NCI-H1417 treated with DMSO at 0.1 percent for 48 hours (cell line): ENCODE measurements around the gene GSC2.

Experiments used
- DNase-seq: peaks from one replicate; lab custom pipeline; 2025; lab: John Stamatoyannopoulos, UW

The GSC2 gene

DNA sequence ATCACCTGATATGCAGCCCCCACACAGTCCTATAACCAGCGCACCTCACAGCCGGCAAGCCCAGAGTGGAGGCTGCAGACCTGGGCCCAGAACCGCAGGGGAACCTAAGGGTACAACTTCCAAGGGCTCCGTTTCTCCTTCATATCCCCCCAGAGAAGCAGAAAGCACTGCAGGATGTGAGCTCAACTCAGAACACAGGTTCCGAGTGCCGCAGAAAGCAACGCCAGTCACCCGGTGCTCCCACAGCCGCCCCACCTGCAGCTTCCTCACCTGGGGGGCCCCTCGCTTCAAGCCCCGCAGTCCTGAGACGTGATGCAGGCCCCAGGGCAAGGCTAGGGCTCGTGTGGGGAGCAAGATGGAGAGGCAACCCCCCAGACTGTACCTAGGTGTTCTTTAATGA is 16.5 kb downstream of the GSC2 start:
- no peak for DNase-seq

- DNase-seq, result no peak
Measured at GRCh38 chr22:19132693-19133400, 17.2 kb downstream of the GSC2 start.

DNA sequence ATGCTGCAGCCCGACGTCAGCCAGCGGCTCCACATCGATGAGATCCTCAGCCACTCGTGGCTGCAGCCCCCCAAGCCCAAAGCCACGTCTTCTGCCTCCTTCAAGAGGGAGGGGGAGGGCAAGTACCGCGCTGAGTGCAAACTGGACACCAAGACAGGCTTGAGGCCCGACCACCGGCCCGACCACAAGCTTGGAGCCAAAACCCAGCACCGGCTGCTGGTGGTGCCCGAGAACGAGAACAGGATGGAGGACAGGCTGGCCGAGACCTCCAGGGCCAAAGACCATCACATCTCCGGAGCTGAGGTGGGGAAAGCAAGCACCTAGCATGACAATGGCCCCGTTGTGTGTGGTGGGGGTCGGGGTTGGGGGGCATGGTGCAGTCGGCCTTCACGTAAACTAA is 17.9 kb downstream of the GSC2 start:
- no peak for DNase-seq

GRCh38 chr22:19131685-19132015 is 18.4 kb downstream of the GSC2 start:
- DNase-seq, result no peak

DNA sequence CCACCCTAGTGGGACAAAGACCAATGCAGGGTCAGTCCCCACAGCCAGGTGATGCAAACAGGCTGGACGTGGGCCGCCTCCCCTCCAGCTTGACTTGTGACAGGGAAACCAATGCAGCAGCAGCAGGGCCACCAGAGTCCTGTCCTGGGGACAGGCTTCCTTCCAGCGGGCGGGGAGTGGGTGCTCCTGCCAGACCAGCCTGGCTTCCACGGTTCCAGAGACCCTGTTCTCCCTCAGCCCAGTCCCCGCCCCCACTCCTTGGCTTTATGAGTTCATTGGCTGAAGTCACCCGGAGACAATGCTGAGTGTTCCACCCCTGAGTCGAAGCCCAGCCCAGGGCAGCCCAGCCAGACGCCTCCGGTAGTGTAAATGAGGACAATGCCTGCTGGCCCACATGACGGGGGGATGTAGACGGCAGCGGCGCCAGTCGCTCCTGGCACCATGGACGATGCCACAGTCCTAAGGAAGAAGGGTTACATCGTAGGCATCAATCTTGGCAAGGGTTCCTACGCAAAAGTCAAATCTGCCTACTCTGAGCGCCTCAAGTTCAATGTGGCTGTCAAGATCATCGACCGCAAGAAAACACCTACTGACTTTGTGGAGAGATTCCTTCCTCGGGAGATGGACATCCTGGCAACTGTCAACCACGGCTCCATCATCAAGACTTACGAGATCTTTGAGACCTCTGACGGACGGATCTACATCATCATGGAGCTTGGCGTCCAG is 19.0 kb downstream of the GSC2 start, which contains the start of gene TSSK2:
Gene TSSK2 (plus strand): TSS at position 350 of the 726 bp plus-strand sequence. CDS start 92 bp downstream, at position 442.
- DNase-seq, result no peak

DNA sequence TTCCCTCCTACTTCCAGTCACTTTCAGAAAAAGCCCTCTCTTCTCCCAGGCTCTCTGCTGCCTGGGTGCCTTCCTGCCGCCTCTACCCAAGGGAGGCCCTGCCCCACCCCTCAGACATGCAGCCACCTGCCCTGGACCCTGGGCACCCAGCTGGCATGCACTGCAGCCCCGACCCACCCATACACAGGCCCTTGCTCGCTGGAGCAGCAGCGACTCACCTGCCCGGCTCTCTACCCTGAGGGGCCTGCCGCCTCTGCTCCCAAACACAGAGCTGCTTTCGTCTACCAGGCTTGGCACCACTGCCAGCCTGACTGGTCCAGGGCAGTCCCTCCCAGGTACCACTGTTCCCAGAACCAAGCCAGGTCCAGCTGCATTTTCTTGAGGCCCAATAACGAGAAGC is 20.2 kb downstream of the GSC2 start:
- no peak for DNase-seq

GRCh38 chr22:19128946-19129727 is 21.0 kb downstream of the GSC2 start:
- no peak for DNase-seq

DNA sequence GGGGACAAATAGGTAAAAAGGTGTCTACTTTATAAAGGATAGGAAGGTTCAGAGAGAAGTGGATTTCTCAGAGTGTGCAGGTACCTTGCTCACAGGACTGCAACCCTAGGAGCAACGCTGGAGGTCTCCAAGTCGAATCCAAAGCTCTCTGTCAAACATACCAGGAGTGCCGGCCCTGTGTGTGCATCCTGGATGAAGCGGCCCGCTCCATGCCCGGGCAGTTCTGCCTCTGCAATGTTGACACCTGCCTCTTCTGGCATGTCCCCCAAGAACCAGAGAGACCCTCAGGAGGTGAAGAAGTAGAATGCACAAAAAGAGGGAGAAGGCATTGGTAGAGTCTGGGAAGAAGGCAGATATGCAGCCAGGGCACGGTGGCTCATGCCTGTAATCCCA is 22.1 kb downstream of the GSC2 start:
- DNase-seq, result no peak

- DNase-seq, result no peak
Measured at GRCh38 chr22:19127329-19128008, 22.6 kb downstream of the GSC2 start.

DNA sequence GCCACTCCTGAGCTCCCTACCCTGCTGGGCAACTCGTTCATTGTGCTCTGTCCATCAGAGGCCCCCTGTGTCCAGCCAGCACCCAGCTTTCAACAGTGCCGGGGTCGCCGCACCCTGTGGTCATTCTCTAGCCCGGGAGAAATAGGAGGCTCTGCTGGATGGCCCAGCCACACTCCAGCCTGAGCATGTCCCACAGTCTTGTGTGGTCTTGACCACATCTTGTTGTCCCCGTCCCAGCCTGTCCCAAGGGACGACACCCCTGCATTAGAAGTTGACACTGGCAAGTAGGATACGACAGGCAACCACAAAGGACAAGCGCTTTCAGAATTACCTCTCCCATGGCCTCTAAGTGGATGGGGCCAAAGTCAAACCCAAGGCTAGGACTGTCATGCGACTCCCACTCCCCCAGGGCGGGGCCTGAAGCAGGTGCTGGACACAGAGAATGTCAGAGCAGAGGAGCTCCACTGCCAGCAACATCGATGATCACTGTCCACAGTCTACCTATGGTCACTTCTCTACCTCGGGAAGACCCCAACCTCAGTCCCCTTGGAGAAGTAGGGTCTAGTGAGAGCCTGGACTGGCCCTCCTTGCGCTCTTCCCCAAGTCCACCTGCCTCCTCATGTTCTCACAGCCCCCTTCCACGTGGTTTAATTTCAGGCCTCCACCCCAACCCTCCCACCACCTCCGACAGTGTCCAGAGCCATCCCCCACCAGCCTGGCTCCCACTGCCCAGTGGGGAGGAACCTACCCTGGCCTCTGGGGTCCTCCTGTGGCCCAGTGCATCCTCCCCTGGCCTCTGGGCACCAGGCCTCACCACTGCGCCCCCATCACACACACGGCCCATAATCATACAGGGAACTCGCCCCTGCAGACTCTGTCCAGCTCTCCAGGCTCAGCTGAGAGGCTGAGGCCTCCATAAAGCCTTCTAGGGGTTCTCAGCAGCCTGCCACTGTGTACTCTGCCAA is 23.5 kb downstream of the GSC2 start:
- DNase-seq, result no peak

- no peak for DNase-seq
Measured at GRCh38 chr22:19125474-19126308, 24.4 kb downstream of the GSC2 start.

DNA sequence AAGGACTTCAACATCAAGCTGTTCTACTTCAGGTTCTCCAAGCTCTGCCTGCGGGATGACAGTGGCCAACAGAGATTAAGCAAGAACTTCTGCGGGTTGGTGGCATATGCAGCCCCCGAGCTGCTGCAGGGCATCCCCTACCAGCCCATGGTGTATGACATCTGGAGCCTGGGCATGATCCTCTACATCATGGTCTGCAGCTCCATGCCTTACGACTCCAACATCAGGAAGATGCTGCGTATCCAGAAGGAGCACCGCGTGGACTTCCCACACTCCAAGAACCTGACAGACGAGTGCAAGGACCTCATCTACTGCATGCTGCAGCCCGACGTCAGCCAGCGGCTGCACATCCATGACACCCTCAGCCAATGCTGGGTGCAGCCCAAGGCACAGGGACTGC is 25.1 kb downstream of the GSC2 start:
- DNase-seq, result no peak

DNA sequence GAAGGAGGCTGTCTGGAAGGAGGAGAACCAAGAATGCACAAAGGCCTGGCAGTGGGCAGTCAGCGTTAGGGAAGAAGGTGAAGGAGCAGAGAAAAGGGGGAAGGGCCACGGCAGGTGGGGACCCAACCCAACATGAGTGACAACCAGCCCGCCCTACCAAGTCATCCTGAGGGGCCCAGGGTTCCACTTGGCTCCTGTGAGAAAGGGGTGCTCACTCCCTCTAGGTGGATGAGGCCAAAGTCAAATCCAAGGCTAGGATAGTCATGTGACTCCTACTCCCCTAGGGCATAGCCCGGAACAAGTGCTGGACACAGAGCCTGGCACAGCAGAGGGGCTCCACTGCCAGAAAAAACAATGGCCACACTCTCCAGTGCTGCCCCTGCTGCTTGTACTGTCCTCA is 25.7 kb downstream of the GSC2 start:
- no peak for DNase-seq

DNA sequence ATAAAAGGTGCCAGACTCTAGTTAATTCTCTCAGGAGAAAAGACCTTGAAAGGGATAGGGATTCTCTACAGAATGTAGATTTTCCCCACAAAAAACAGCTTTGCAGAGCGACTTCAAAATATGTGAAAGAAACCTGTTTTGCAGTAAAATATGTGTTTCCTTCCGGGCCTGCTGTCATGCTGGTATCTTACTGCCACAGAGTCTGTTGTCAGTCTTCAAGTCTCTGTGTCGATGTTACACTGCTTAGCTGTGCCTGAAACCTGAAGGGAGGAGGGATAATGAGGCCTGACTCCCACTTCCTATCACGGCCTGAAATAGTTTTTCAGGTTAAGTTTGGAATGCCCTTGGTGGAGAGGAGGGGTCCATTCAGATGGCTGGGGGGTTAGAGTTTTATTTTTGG is 26.2 kb downstream of the GSC2 start:
- DNase-seq, result no peak

DNA sequence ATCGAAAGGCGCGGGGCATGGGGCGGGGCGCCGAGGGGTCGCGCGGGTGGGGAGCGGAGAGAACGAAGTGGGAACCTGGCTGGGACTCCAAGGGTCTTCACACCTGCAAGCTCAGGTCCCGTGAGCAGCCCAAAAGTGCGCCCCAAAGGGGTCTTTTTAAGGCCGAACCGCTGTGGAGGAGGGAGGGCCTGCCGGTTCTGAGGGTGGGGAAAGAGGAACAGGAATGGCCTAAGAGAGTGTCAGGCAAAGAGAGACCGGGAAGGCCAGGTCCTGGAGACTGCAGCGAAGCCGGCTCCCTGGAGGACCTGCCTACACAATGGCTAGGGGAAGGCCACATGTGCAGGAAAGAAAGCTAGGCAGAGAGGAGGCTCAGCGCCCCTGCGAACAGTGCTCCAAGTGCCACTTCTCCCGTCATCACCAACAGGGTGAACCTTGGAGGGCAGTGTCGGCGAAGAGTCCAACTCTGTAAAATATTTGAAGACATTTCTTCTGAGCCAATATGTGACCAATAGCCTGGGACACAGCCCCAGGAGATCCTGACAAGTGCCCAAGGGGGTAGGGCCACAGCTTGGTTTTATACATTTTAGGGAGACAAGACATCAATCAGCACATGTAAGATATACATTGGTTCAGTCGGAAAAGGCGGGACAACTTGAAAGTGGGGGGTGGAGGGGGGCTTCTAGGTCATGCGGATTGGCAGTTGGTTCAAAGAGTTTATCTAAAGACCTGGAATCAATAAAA is 27.2 kb downstream of the GSC2 start:
- no peak for DNase-seq

DNA sequence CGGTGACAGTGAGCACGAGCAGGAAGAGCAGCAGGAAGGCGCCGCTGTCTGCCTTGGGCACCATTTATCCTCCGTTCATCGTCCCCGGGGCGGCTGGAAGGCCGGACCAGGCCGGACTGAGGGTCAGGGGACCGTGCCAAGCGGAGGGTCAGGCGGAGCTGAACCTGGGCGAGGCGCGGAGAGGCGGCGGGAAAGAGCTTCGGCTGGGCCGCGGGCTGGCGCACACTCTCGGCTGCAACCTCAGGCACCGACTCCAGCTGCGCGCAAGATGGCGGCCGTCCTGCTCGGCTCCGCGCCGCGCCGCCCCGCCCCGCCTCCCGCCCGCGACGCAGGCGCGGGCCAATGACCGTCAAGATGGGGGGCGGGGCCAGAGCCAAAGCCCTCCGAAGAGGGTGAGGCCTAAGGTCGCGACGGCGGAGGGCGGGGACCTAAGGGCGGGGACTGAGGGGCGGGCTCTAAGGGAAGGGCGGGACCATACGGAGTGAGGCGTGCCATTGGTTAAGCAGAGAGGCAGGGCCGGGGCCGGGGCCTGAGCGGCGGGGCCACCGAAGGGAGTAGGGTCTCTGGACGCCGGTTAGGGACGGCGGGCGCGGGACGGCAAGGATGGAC is 27.8 kb downstream of the GSC2 start, which contains the start of gene DGCR2:
Gene DGCR2 (minus strand): TSS at position 270 of the 609 bp plus-strand sequence. CDS start 206 bp downstream, at position 64.
- peak; percentile 69 for DNase-seq

DNA sequence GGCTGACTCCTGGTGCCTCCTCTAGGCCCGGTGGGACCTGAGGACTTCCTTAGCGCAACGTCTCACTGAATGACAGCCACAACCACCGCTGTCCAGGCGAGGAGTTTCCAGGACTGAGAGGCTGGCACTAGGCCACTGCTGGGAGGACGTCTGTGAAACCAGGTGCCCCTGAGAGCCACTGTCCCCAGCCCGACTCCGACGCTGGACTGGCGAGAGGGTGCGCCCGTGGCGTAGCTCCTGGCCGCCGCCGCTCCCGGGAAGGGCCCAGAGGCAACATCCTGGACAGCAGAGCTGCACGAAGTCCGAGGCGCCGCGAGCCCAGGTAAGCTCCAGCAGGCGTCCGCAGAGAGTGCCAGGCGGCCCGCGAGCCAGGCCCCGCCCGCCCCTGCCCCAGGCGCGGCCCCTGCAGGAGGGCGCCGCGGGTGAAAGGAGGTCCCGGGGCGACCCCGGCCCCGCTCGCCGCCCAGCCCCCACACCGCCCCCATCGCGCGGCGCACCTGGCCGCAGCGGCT is 28.4 kb downstream of the GSC2 start:
- DNase-seq, result no peak

GRCh38 chr22:19120829-19121630 is 29.1 kb downstream of the GSC2 start:
- no peak for DNase-seq
